ENCODE data around the gene HOXA3.

Gene HOXA3

GRCh38 chr7:27110186-27111031 lies 42.0 kb downstream of the HOXA3 start:
- TF ChIP-seq CTCF (IDR thresholded peaks at IDR 0.05; ENCODE audit: borderline replicate concordance, insufficient read depth, low read depth, low read length), result no peak
- no peak overlapping the region for H3K4me3 ChIP-seq (ENCODE audit: low read depth, low read length)

- TF ChIP-seq CTCF (IDR thresholded peaks at IDR 0.05; ENCODE audit: borderline replicate concordance, insufficient read depth, low read depth, low read length), result no peak
- H3K4me3 ChIP-seq (ENCODE audit: low read depth, low read length), result no peak overlapping the region
Measured at GRCh38 chr7:27109466-27110185, 42.8 kb downstream of the HOXA3 start.

GRCh38 chr7:27108390-27109127 lies 43.8 kb downstream of the HOXA3 start:
- H3K4me3 ChIP-seq (ENCODE audit: low read depth, low read length), result no peak overlapping the region
- TF ChIP-seq CTCF (IDR thresholded peaks at IDR 0.05; ENCODE audit: borderline replicate concordance, insufficient read depth, low read depth, low read length), result no peak

GRCh38 chr7:27107391-27108381 lies 44.7 kb downstream of the HOXA3 start:
- H3K4me3 ChIP-seq (ENCODE audit: low read depth, low read length), result no peak overlapping the region
- no peak for TF ChIP-seq CTCF (IDR thresholded peaks at IDR 0.05; ENCODE audit: borderline replicate concordance, insufficient read depth, low read depth, low read length)

GRCh38 chr7:27106901-27107240 lies 45.5 kb downstream of the HOXA3 start:
- TF ChIP-seq CTCF (IDR thresholded peaks at IDR 0.05; ENCODE audit: borderline replicate concordance, insufficient read depth, low read depth, low read length), result no peak

GRCh38 chr7:27106181-27106900 lies 46.0 kb downstream of the HOXA3 start:
- H3K4me3 ChIP-seq (ENCODE audit: low read depth, low read length), result no peak overlapping the region
- no peak for TF ChIP-seq CTCF (IDR thresholded peaks at IDR 0.05; ENCODE audit: borderline replicate concordance, insufficient read depth, low read depth, low read length)

More at GRCh38 chr7:27106901-27107240, 45.5 kb downstream of the HOXA3 start:
- H3K4me3 ChIP-seq (ENCODE audit: low read depth, low read length), result no peak overlapping the region

Measured in GM12875 (cell line).